Thyroid gland (tissue), 4 donors: Measurements from ENCODE around the gene NT5C1B. TPM values are rescaled to one million over a fixed set of nuclear protein-coding genes. Genes with fewer than 3 reads are reported as not detected.

ENCODE experiments used
- DNase-seq, 2 donors: peaks; one replicate each; pipeline ENCODE4 v3.0.0-alpha.2; 2019
- H3K27ac ChIP-seq, 3 donors: fragments of 200-600 bp; sonication (generic); 1 replicate in 2 of 3; 2 replicates in 1 of 3; pipeline ENCODE4 v1.5.1; 2016 to 2019; ENCODE audit warnings: mild to moderate bottlenecking in 1 of 3, moderate library complexity in 1 of 3
- H3K27me3 ChIP-seq: fragments of 200-600 bp; sonication (generic); one replicate; pipeline ENCODE4 v1.5.1; 2019
- H3K36me3 ChIP-seq, 2 donors: fragments of 200-600 bp; sonication (generic); one replicate each; pipeline ENCODE4 v1.5.1; 2016 to 2019
- H3K4me1 ChIP-seq, 2 donors: fragments of 200-600 bp; sonication (generic); one replicate each; pipeline ENCODE4 v1.5.1; 2017 to 2019
- H3K4me3 ChIP-seq, 3 donors: fragments of 200-600 bp; sonication (generic); replicated peaks in 1 of 3; 1 replicate in 2 of 3; 2 replicates in 1 of 3; pipeline ENCODE4 v1.5.1; 2016; ENCODE audit warnings: mild to moderate bottlenecking in 1 of 3
- H3K9me3 ChIP-seq: fragments of 200-600 bp; sonication (generic); one replicate; pipeline ENCODE4 v1.5.1; 2017
- CTCF ChIP-seq, 6 experiments: fragments of 200-600 bp in 3 of 6; fragments of 450-650 bp in 3 of 6; sonication (generic) in 3 of 6; IDR thresholded peaks; one replicate each; pipeline ENCODE4 v1.5.1; 2016 to 2019; ENCODE audit warnings: antibody characterized with exemption in 6 of 6, mild to moderate bottlenecking in 2 of 6, inconsistent platforms in 1 of 6, moderate library complexity in 1 of 6
- POLR2A ChIP-seq, 2 donors: fragments of 450-650 bp; IDR thresholded peaks; one replicate each; pipeline ENCODE4 v1.6.1; 2017; ENCODE audit warnings: antibody characterized with exemption in 2 of 2, mild to moderate bottlenecking in 2 of 2, moderate library complexity in 1 of 2
- WGBS, 2 donors: methylation state at CpG; one replicate each; pipeline ENCODE4 v1.1.5; 2017; 5-methylcytosine and 5-hydroxymethylcytosine counted together
- intact Hi-C: fragments of 100-400 bp; cut with DNase I; formaldehyde crosslinking; loops from one replicate; pipeline ENCODE4 v1.15.1; 2023
- total RNA-seq, 4 donors: library from RNA; depleted of rRNA; stranded (reverse); fragments of >200 nt; gene quantifications; one replicate each; pipeline ENCODE4 v1.2.3, GENCODE V29; 2016

Gene NT5C1B
- total RNA-seq, 4 donors from 2014 or later = 0.13 TPM; not detected in 3

- no peaks in the 10 kb centered on the region for H3K9me3 ChIP-seq
- DNase-seq = no peak
- 71 to 81% methylated on average over 3 of the region's 3 CpGs for WGBS, 2 donors
- H3K27me3 ChIP-seq = no peaks in the 10 kb centered on the region
- no peak for TF ChIP-seq POLR2A (IDR thresholded peaks at IDR 0.05)
- TF ChIP-seq CTCF (IDR thresholded peaks at IDR 0.05) = no peak
- peaks cover 0 to 15% of the 10 kb centered on the region in 2 donors for H3K4me1 ChIP-seq
- intact Hi-C loops = no loop called here
- no peak overlapping the region for H3K27ac ChIP-seq
- peaks cover 6 to 7% of the 10 kb centered on the region in 2 donors for H3K36me3 ChIP-seq
- H3K4me3 ChIP-seq = no peak overlapping the region
These were observed 36.9 kb downstream of the NT5C1B start for GRCh38 chr2:18552351-18553077.

GRCh38 chr2:18551623-18552022 lies 37.7 kb downstream of the NT5C1B start:
- Histone ChIP-seq H3K4me3 (no peak overlapping the region), H3K4me1 (peaks cover 0 to 13% of the 10 kb centered on the region in 2 donors), H3K36me3 (peaks cover 6 to 7% of the 10 kb centered on the region in 2 donors), H3K27ac (no peak overlapping the region), H3K9me3 (no peaks in the 10 kb centered on the region), H3K27me3 (no peaks in the 10 kb centered on the region)
- 79 to 91% methylated on average over 2 of the region's 2 CpGs for WGBS, 2 donors
- TF ChIP-seq CTCF (IDR thresholded peaks at IDR 0.05) = no peak
- no peak for TF ChIP-seq POLR2A (IDR thresholded peaks at IDR 0.05)
- intact Hi-C loops = no loop called here
- DNase-seq = no peak

GRCh38 chr2:18551169-18551568 lies 38.2 kb downstream of the NT5C1B start:
- Histone ChIP-seq H3K27ac (no peak overlapping the region), H3K36me3 (peaks cover 6 to 7% of the 10 kb centered on the region in 2 donors), H3K4me3 (no peak overlapping the region), H3K27me3 (no peaks in the 10 kb centered on the region), H3K9me3 (no peaks in the 10 kb centered on the region), H3K4me1 (peaks cover 0 to 12% of the 10 kb centered on the region in 2 donors)
- TF ChIP-seq CTCF (IDR thresholded peaks at IDR 0.05) (no peak), POLR2A (IDR thresholded peaks at IDR 0.05) (no peak)
- 89 to 97% methylated on average over 1 of the region's 1 CpG for whole genome bisulfite sequencing, 2 donors
- DNase-seq = no peak
- intact Hi-C loops = no loop called here

GRCh38 chr2:18550433-18550832 lies 38.9 kb downstream of the NT5C1B start:
- Histone ChIP-seq H3K36me3 (peaks cover 5 to 6% of the 10 kb centered on the region in 2 donors), H3K27me3 (no peaks in the 10 kb centered on the region), H3K27ac (no peak overlapping the region), H3K9me3 (no peaks in the 10 kb centered on the region), H3K4me1 (peaks cover 0 to 12% of the 10 kb centered on the region in 2 donors), H3K4me3 (no peak overlapping the region)
- DNase-seq = no peak
- no peak for TF ChIP-seq POLR2A (IDR thresholded peaks at IDR 0.05)
- TF ChIP-seq CTCF (IDR thresholded peaks at IDR 0.05) = no peak
- 87 to 91% methylated on average over 2 of the region's 2 CpGs for WGBS, 2 donors
- intact Hi-C loops = no loop called here

- Histone ChIP-seq H3K27ac (no peak overlapping the region), H3K4me1 (peaks cover 0 to 12% of the 10 kb centered on the region in 2 donors), H3K9me3 (no peaks in the 10 kb centered on the region), H3K4me3 (no peak overlapping the region), H3K27me3 (no peaks in the 10 kb centered on the region), H3K36me3 (no peaks in the 10 kb centered on the region)
- intact Hi-C loops = no loop called here
- no peak for DNase-seq
- no peak for TF ChIP-seq POLR2A (IDR thresholded peaks at IDR 0.05)
- WGBS, 2 donors = 92 to 97% methylated on average over 2 of the region's 2 CpGs
These were observed 40.3 kb downstream of the NT5C1B start for GRCh38 chr2:18549083-18549482.
